ENCODE results near the gene NTNG2. TPM values are rescaled to one million over a fixed set of nuclear protein-coding genes. Genes with fewer than 3 reads are reported as not detected.

The NTNG2 gene
- total and polyA plus RNA-seq, 2 of the 13 experiments (the other 11 are each of a cell fraction or from before 2014, with no cell fraction given) = 0.02 to 0.36 TPM

DNA sequence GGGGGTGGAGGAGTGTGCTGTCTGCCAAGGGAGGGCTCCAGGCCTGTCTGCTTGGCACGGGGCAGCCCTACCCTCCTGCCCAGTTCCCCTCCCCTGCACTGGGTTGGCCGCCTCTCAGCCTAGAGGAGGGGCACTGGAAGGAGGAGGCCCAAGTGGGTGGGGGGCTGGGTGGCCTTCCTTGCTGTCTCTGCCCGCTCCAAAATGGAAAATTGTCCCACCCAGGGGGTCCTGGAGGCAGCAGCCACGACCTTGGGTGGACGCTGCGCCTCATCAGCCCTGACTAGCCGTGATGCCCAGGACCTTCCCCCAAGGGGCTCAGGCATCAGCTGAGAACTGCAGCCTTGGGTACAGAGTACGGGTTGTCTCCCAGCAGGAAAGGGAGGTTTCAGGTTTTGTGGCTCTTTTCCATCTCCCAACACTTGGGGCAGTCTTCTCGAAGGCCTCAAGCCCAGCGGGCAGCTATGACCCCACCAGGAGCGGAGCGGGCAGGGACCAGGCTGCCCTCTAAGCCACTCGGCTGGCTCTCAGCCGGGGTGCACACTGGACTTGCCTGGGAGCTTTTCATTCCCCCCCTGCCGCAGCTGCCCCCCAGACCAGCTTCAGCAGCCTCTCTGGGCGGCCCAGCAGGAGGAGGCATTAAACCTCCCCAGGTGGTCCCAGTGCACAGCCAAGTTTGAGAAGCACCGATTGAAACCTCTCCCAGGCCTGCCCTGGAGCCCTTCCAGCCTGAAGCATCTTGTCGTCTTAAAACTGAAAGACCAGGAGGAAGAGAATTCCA lies 20.6 kb downstream of the NTNG2 start:
- Histone ChIP-seq H3K27ac (ENCODE audit: extremely low read length, insufficient read depth, low read length) (no peak overlapping the region), H3K79me2 (ENCODE audit: insufficient read depth, low read length) (no peaks in the 10 kb centered on the region), H2AFZ (ENCODE audit: low read length) (no peak overlapping the region), H3K4me3 (replicated peaks in 1 of 3; ENCODE audit: insufficient read depth in 1 of 3, low read depth in 2 of 3, low read length in 3 of 3) (no peak overlapping the region), H3K9ac (ENCODE audit: insufficient read depth, low read depth, low read length) (no peak overlapping the region), H3K27me3 (ENCODE audit: control insufficient read depth in 1 of 2, insufficient read depth in 2 of 2, low read length in 2 of 2) (peaks cover 15 to 81% of the 10 kb centered on the region in 2 experiments), H3K36me3 (replicated peaks in 1 of 2; ENCODE audit: control insufficient read depth in 1 of 2, insufficient read depth in 2 of 2, low read length in 2 of 2) (no peaks in the 10 kb centered on the region), H3K4me1 (ENCODE audit: insufficient read depth, low read length) (no peaks in the 10 kb centered on the region), H3K4me2 (ENCODE audit: low read depth, low read length) (no peak overlapping the region), H3K9me3 (ENCODE audit: low read length) (no peaks in the 10 kb centered on the region), H4K20me1 (ENCODE audit: insufficient read depth, low read length) (peaks cover 8% of the 10 kb centered on the region; the same call in 1 of the 2 replicates)
- POLR2A ChIA-PET = no interaction called here
- BruUV-seq (replicated peaks) = no TSS peak
- CTCF ChIA-PET (ENCODE audit: low intra/inter-chr PET ratio, low total read pairs) = no interaction called here
- FAIRE-seq (peak; percentile 67), DNase-seq (ENCODE audit: low spot score) (no peak), ATAC-seq (peak; percentile 84)
- WGBS (ENCODE audit: low lambda C conversion rate) = 60% methylated on average over 1 of the region's 18 CpGs
- no peak for TF ChIP-seq GATA4 (IDR thresholded peaks at IDR 0.05; ENCODE audit: borderline replicate concordance, low read depth)
- TF ChIP-seq CTCF (CRISPR knock-in tag; IDR thresholded peaks at IDR 0.05) = peak; percentile 24; the same call in 1 of the 2 replicates
- in situ Hi-C loops (cut with HindIII; ENCODE audit: extremely low pct_ligation_motif_present, low pct_unique_long_range_greater_than_20kb) = no loop called here
- intact Hi-C loops (cut with micrococcal nuclease; ENCODE audit: unreplicated experiment) = no loop called here

GRCh38 chr9:132183134-132183533 lies 21.3 kb downstream of the NTNG2 start:
- peaks cover 15 to 84% of the 10 kb centered on the region in 2 experiments for H3K27me3 ChIP-seq (ENCODE audit: control insufficient read depth in 1 of 2, insufficient read depth in 2 of 2, low read length in 2 of 2)
- intact Hi-C loops (cut with micrococcal nuclease; ENCODE audit: unreplicated experiment) = no loop called here
- POLR2A ChIA-PET = no interaction called here
- CTCF ChIA-PET (ENCODE audit: low intra/inter-chr PET ratio, low total read pairs) = no interaction called here
- peaks cover 11% of the 10 kb centered on the region; the same call in 1 of the 2 replicates for H4K20me1 ChIP-seq (ENCODE audit: insufficient read depth, low read length)
- no peak overlapping the region for H3K9ac ChIP-seq (ENCODE audit: insufficient read depth, low read depth, low read length)
- H3K4me1 ChIP-seq (ENCODE audit: insufficient read depth, low read length) = no peaks in the 10 kb centered on the region
- no peaks in the 10 kb centered on the region for H3K36me3 ChIP-seq (replicated peaks in 1 of 2; ENCODE audit: control insufficient read depth in 1 of 2, insufficient read depth in 2 of 2, low read length in 2 of 2)
- no peaks in the 10 kb centered on the region for H3K79me2 ChIP-seq (ENCODE audit: insufficient read depth, low read length)
- DNase-seq (ENCODE audit: low spot score) = no peak
- H3K9me3 ChIP-seq (ENCODE audit: low read length) = no peaks in the 10 kb centered on the region
- in situ Hi-C loops (cut with HindIII; ENCODE audit: extremely low pct_ligation_motif_present, low pct_unique_long_range_greater_than_20kb) = no loop called here
- H2AFZ ChIP-seq (ENCODE audit: low read length) = no peak overlapping the region
- 13% methylated on average over 5 of the region's 9 CpGs for WGBS (ENCODE audit: low lambda C conversion rate)
- no peak overlapping the region for H3K27ac ChIP-seq (ENCODE audit: extremely low read length, insufficient read depth, low read length)
- no peak for ATAC-seq
- H3K4me2 ChIP-seq (ENCODE audit: low read depth, low read length) = no peak overlapping the region
- no TSS peak for BruUV-seq (replicated peaks)
- no peak for FAIRE-seq
- no peak overlapping the region for H3K4me3 ChIP-seq (replicated peaks in 1 of 3; ENCODE audit: insufficient read depth in 1 of 3, low read depth in 2 of 3, low read length in 3 of 3)
- TF ChIP-seq, protein P1, sequence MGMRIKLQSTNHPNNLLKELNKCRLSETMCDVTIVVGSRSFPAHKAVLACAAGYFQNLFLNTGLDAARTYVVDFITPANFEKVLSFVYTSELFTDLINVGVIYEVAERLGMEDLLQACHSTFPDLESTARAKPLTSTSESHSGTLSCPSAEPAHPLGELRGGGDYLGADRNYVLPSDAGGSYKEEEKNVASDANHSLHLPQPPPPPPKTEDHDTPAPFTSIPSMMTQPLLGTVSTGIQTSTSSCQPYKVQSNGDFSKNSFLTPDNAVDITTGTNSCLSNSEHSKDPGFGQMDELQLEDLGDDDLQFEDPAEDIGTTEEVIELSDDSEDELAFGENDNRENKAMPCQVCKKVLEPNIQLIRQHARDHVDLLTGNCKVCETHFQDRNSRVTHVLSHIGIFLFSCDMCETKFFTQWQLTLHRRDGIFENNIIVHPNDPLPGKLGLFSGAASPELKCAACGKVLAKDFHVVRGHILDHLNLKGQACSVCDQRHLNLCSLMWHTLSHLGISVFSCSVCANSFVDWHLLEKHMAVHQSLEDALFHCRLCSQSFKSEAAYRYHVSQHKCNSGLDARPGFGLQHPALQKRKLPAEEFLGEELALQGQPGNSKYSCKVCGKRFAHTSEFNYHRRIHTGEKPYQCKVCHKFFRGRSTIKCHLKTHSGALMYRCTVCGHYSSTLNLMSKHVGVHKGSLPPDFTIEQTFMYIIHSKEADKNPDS (CRISPR knock-in tag; IDR thresholded peaks at IDR 0.05) = no peak
- TF ChIP-seq, protein P2, sequence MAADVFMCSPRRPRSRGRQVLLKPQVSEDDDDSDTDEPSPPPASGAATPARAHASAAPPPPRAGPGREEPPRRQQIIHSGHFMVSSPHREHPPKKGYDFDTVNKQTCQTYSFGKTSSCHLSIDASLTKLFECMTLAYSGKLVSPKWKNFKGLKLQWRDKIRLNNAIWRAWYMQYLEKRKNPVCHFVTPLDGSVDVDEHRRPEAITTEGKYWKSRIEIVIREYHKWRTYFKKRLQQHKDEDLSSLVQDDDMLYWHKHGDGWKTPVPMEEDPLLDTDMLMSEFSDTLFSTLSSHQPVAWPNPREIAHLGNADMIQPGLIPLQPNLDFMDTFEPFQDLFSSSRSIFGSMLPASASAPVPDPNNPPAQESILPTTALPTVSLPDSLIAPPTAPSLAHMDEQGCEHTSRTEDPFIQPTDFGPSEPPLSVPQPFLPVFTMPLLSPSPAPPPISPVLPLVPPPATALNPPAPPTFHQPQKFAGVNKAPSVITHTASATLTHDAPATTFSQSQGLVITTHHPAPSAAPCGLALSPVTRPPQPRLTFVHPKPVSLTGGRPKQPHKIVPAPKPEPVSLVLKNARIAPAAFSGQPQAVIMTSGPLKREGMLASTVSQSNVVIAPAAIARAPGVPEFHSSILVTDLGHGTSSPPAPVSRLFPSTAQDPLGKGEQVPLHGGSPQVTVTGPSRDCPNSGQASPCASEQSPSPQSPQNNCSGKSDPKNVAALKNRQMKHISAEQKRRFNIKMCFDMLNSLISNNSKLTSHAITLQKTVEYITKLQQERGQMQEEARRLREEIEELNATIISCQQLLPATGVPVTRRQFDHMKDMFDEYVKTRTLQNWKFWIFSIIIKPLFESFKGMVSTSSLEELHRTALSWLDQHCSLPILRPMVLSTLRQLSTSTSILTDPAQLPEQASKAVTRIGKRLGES (CRISPR knock-in tag; IDR thresholded peaks at IDR 0.05; ENCODE audit: borderline replicate concordance) = no peak
- no peak for TF ChIP-seq JUN (CRISPR knock-in tag; IDR thresholded peaks at IDR 0.05)
- TF ChIP-seq HOXA3 (CRISPR knock-in tag; IDR thresholded peaks at IDR 0.05) = no peak

Measured in HepG2 (cell line).